CD4-positive, alpha-beta memory T cell (primary cell): ENCODE results near the gene SBF1. TPM values are rescaled to one million over a fixed set of nuclear protein-coding genes. Genes with fewer than 3 reads are reported as not detected.
"Not testable (repeated sequence)": the region's sequence is repeated elsewhere in the genome, so short reads cannot be mapped to it uniquely, and the experiment has no call there.

ENCODE experiments used
- CTCF ChIA-PET: fragments of 350-600 bp; sonication (Branson Sonifier 250); formaldehyde crosslinking; loops from one replicate; lab custom pipeline; 2021; ENCODE audit warnings: inconsistent platforms; ENCODE audit not compliant: partially characterized antibody; lab: Charles Lee
- POLR2A ChIA-PET: fragments of 350-600 bp; sonication (Branson Sonifier 250); formaldehyde crosslinking; loops from one replicate; lab custom pipeline; 2021; ENCODE audit not compliant: partially characterized antibody; lab: Charles Lee
- DNase-seq, 5 donors: peaks; one replicate each; pipeline versions ENCODE4 v3.0.0 to v3.0.0-alpha.2; 2020 to 2022; ENCODE audit warnings: mixed read lengths in 1 of 5
- H3K27ac ChIP-seq: one replicate; pipeline ENCODE4 v1.7.0; 2013; ENCODE audit warnings: low read depth, low read length
- H3K27me3 ChIP-seq: 2 replicates; pipeline ENCODE4 v1.7.0; 2013; ENCODE audit warnings: mild to moderate bottlenecking, low read length, moderate library complexity; ENCODE audit not compliant: insufficient read depth
- H3K36me3 ChIP-seq: 2 replicates; pipeline ENCODE4 v1.7.0; 2013; ENCODE audit warnings: mild to moderate bottlenecking, low read length, moderate library complexity; ENCODE audit not compliant: insufficient read depth
- H3K4me1 ChIP-seq: 2 replicates; pipeline ENCODE4 v1.7.0; 2013; ENCODE audit warnings: mild to moderate bottlenecking, low read length, moderate library complexity; ENCODE audit not compliant: insufficient read depth
- H3K4me3 ChIP-seq, 2 donors: one replicate each; pipeline ENCODE4 v1.7.0; 2013; ENCODE audit warnings: low read length in 2 of 2, mild to moderate bottlenecking in 1 of 2
- H3K9me3 ChIP-seq, 2 donors: one replicate each; pipeline ENCODE4 v1.7.0; 2013; ENCODE audit warnings: low read length in 2 of 2, control low read depth in 1 of 2; ENCODE audit not compliant: control insufficient read depth in 1 of 2
- H3K27ac Mint-ChIP-seq, 7 donors: one replicate each; pipeline ENCODE4 v1.8.0; 2020 to 2021; ENCODE audit warnings: mixed read lengths in 7 of 7, mild to moderate bottlenecking in 6 of 7, inconsistent platforms in 3 of 7, moderate library complexity in 3 of 7
- H3K27me3 Mint-ChIP-seq, 2 donors: one replicate each; pipeline ENCODE4 v1.8.0; 2020 to 2021; ENCODE audit warnings: mixed read lengths in 2 of 2
- H3K36me3 Mint-ChIP-seq, 2 donors: one replicate each; pipeline ENCODE4 v1.8.0; 2020 to 2021; ENCODE audit warnings: mixed read lengths in 2 of 2, inconsistent platforms in 1 of 2, mild to moderate bottlenecking in 1 of 2
- H3K4me1 Mint-ChIP-seq, 4 donors: one replicate each; pipeline ENCODE4 v1.8.0; 2020 to 2021; ENCODE audit warnings: mixed read lengths in 4 of 4, mild to moderate bottlenecking in 1 of 4
- H3K4me3 Mint-ChIP-seq, 8 donors: one replicate each; pipeline ENCODE4 v1.8.0; 2020 to 2021; ENCODE audit warnings: mixed read lengths in 8 of 8, mild to moderate bottlenecking in 7 of 8, moderate library complexity in 6 of 8, inconsistent platforms in 3 of 8
- H3K9me3 Mint-ChIP-seq, 8 donors: one replicate each; pipeline ENCODE4 v1.8.0; 2020 to 2021; ENCODE audit warnings: mixed read lengths in 8 of 8, mild to moderate bottlenecking in 5 of 8, inconsistent platforms in 3 of 8, moderate library complexity in 1 of 8
- intact Hi-C: fragments of 100-400 bp; cut with micrococcal nuclease; formaldehyde crosslinking; loops from one replicate; pipeline ENCODE4 v1.15.1; 2023
- polyA plus RNA-seq, 2 donors: library from polyadenylated mRNA; unstranded; fragments of 300-500 nt; fragmentation: Illumina TruSeq; gene quantifications; one replicate each; pipeline ENCODE4 v1.2.3, GENCODE V29; 2021
- total RNA-seq, 2 experiments: library from RNA; stranded (reverse); gene quantifications; one replicate each; pipeline ENCODE4 v1.2.3, GENCODE V29; 2021

The SBF1 gene
- total and polyA plus RNA-seq, 4 experiments from 2014 or later: 13.2 to 221 (median 130) TPM

GRCh38 chr22:50399751-50400331 lies 75.0 kb downstream of the SBF1 start:
- Histone ChIP-seq H3K4me3 (no peak overlapping the region), H3K9me3 (no peaks in the 10 kb centered on the region), H3K27me3 (no peaks in the 10 kb centered on the region), H3K27ac (no peak overlapping the region), H3K36me3 (peaks cover 12% of the 10 kb centered on the region), H3K4me1 (peaks cover 7% of the 10 kb centered on the region)
- Mint-ChIP-seq H3K36me3 (peaks cover 18 to 20% of the 10 kb centered on the region in 2 donors), H3K9me3 (no peaks in the 10 kb centered on the region), H3K27ac (peak overlapping the region in 6 of 7 donors; percentile 57 to 84 (median 76)), H3K27me3 (no peaks in the 10 kb centered on the region), H3K4me3 (no peak overlapping the region), H3K4me1 (peaks cover 13 to 28% (median 18%) of the 10 kb centered on the region in 4 donors)
- DNase-seq: peak in 2 of 5 donors; percentile 12 to 15
- intact Hi-C loops: loop anchor here (1.0 to 2.0 kb wide), 2 partner anchors 98 to 221 kb away; no protein-coding TSS in a partner anchor
- CTCF ChIA-PET: interaction anchor here (0.6 to 3.0 kb wide), 8 partner anchors 25 to 221 kb away, joined by 3 to 17 read pairs (median 4); partner anchors contain the start of gene SCO2
- POLR2A ChIA-PET: interaction anchor here (1.0 to 1.2 kb wide), 2 partner anchors 126 to 220 kb away, joined by 3 read pairs; partner anchors contain the start of gene SCO2

GRCh38 chr22:50398831-50399648 lies 75.8 kb downstream of the SBF1 start:
- no peak overlapping the region for H3K4me3 ChIP-seq
- peaks cover 7% of the 10 kb centered on the region for H3K4me1 ChIP-seq
- intact Hi-C loops: loop anchor here (1.0 to 2.0 kb wide), 2 partner anchors 99 to 222 kb away; no protein-coding TSS in a partner anchor
- CTCF ChIA-PET: interaction anchor here (0.7 to 3.0 kb wide), 7 partner anchors 32 to 222 kb away, joined by 3 to 17 read pairs (median 5); partner anchors contain the start of gene SCO2
- Mint-ChIP-seq H3K9me3 (no peaks in the 10 kb centered on the region), H3K27me3 (no peaks in the 10 kb centered on the region), H3K36me3 (peaks cover 19 to 21% of the 10 kb centered on the region in 2 donors), H3K4me3 (no peak overlapping the region), H3K27ac (peak overlapping the region in 3 of 7 donors; percentile 27 to 84 (median 63)), H3K4me1 (peaks cover 13 to 28% (median 18%) of the 10 kb centered on the region in 4 donors)
- H3K27me3 ChIP-seq: no peaks in the 10 kb centered on the region
- POLR2A ChIA-PET: interaction anchor here (0.8 to 1.2 kb wide), 3 partner anchors 71 to 221 kb away, joined by 3 read pairs; partner anchors contain the start of gene SCO2
- H3K9me3 ChIP-seq: no peaks in the 10 kb centered on the region
- DNase-seq: no peak
- no peak overlapping the region for H3K27ac ChIP-seq
- peaks cover 14% of the 10 kb centered on the region for H3K36me3 ChIP-seq

- H3K36me3 Mint-ChIP-seq: peaks cover 17 to 30% of the 10 kb centered on the region in 2 donors
- peak overlapping the region in 5 of 7 donors; percentile 3 to 84 (median 70) for H3K27ac Mint-ChIP-seq
- POLR2A ChIA-PET, H3K27me3 ChIP-seq, H3K27ac ChIP-seq, H3K9me3 ChIP-seq, DNase-seq, H3K9me3 Mint-ChIP-seq, H3K4me3 Mint-ChIP-seq, H3K4me1 ChIP-seq, H3K27me3 Mint-ChIP-seq, H3K4me3 ChIP-seq: not testable (repeated sequence)
- intact Hi-C loops: loop anchor here (2.0 kb wide), 1 partner anchor 223 kb away; no protein-coding TSS in a partner anchor
- CTCF ChIA-PET: interaction anchor here (0.7 to 2.5 kb wide), 2 partner anchors 28 to 101 kb away, joined by 3 to 10 read pairs; no protein-coding TSS in a partner anchor
- H3K36me3 ChIP-seq: peaks cover 20% of the 10 kb centered on the region
- H3K4me1 Mint-ChIP-seq: peaks cover 13 to 22% (median 20%) of the 10 kb centered on the region in 4 donors
These were observed 77.3 kb downstream of the SBF1 start for GRCh38 chr22:50397371-50398060.

- no peaks in the 10 kb centered on the region for H3K27me3 Mint-ChIP-seq
- H3K9me3 Mint-ChIP-seq: no peaks in the 10 kb centered on the region
- H3K27ac Mint-ChIP-seq: peak overlapping the region in 6 of 7 donors; percentile 8 to 84 (median 78)
- Histone ChIP-seq H3K9me3 (no peaks in the 10 kb centered on the region), H3K27ac (no peak overlapping the region), H3K36me3 (peaks cover 20% of the 10 kb centered on the region), H3K4me3 (no peak overlapping the region), H3K4me1 (peaks cover 7% of the 10 kb centered on the region), H3K27me3 (no peaks in the 10 kb centered on the region)
- H3K36me3 Mint-ChIP-seq: peaks cover 17 to 32% of the 10 kb centered on the region in 2 donors
- intact Hi-C loops: no loop called here
- peaks cover 13 to 22% (median 20%) of the 10 kb centered on the region in 4 donors for H3K4me1 Mint-ChIP-seq
- no peak overlapping the region for H3K4me3 Mint-ChIP-seq
- POLR2A ChIA-PET: no interaction called here
- DNase-seq: no peak
- CTCF ChIA-PET: interaction anchor here (2.5 kb wide), 1 partner anchor 101 kb away, joined by 10 read pairs; no protein-coding TSS in a partner anchor
These were observed 78.0 kb downstream of the SBF1 start for GRCh38 chr22:50396751-50397370.

Other genes with a start within 250 kb of the SBF1 start
- gene TUBGCP6, start 230.0 kb downstream of the SBF1 start, total RNA-seq: 100 to 1,000 TPM; 132 to 133 TPM
- gene TUBGCP6, start 230.0 kb downstream of the SBF1 start, polyA plus RNA-seq: 10 to 100 TPM; 16.5 to 20.5 TPM
- 100 to 1,000 TPM; 141 to 151 TPM for gene HDAC10, start 223.8 kb downstream of the SBF1 start, total RNA-seq
- gene HDAC10, start 223.8 kb downstream of the SBF1 start, polyA plus RNA-seq: 1 to 10 TPM; 3.8 to 6.8 TPM
- gene MAPK12, start 213.4 kb downstream of the SBF1 start, total RNA-seq: 1 to 10 TPM; 2.9 TPM
- under 1 TPM in 1 of 2 donors, not detected in 1; 0.05 TPM for gene MAPK12, start 213.4 kb downstream of the SBF1 start, polyA plus RNA-seq
- gene MAPK11, start 204.7 kb downstream of the SBF1 start, total RNA-seq: 1 to 10 TPM; 1.6 to 1.7 TPM
- under 1 TPM; 0.10 to 0.54 TPM for gene MAPK11, start 204.7 kb downstream of the SBF1 start, polyA plus RNA-seq
- 1 to 10 TPM; 2.8 to 4.6 TPM for gene PLXNB2, start 167.4 kb downstream of the SBF1 start, total RNA-seq
- gene PLXNB2, start 167.4 kb downstream of the SBF1 start, polyA plus RNA-seq: under 1 TPM in 1 of 2 donors, not detected in 1; 0.40 TPM
- 1 to 10 TPM; 1.5 to 2.4 TPM for gene DENND6B, start 148.0 kb downstream of the SBF1 start, total RNA-seq
- gene DENND6B, start 148.0 kb downstream of the SBF1 start, polyA plus RNA-seq: under 1 TPM; 0.22 to 0.36 TPM
- gene PPP6R2, start 131.7 kb downstream of the SBF1 start, total RNA-seq: 10 to 100 TPM; 80.1 to 91.2 TPM
- 10 to 100 TPM; 13.3 to 27.7 TPM for gene PPP6R2, start 131.7 kb downstream of the SBF1 start, polyA plus RNA-seq
- 1 to 10 TPM; 4.4 to 4.5 TPM for gene ADM2, start 6.5 kb upstream of the SBF1 start, total RNA-seq
- under 1 TPM; 0.07 to 0.48 TPM for gene ADM2, start 6.5 kb upstream of the SBF1 start, polyA plus RNA-seq
- gene MIOX, start 11.8 kb upstream of the SBF1 start, total RNA-seq: not detected
- not detected for gene MIOX, start 11.8 kb upstream of the SBF1 start, polyA plus RNA-seq
- gene LMF2, start 32.7 kb upstream of the SBF1 start, total RNA-seq: 100 to 1,000 TPM; 152 to 155 TPM
- 10 to 100 TPM; 21.7 to 33.8 TPM for gene LMF2, start 32.7 kb upstream of the SBF1 start, polyA plus RNA-seq
- 10 to 100 TPM; 81.1 to 81.8 TPM for gene NCAPH2, start 33.2 kb upstream of the SBF1 start, total RNA-seq
- 10 to 100 TPM; 36.4 to 36.9 TPM for gene NCAPH2, start 33.2 kb upstream of the SBF1 start, polyA plus RNA-seq
- not detected for gene SCO2, start 50.6 kb upstream of the SBF1 start, total RNA-seq
- 1 to 10 TPM; 3.6 to 8.1 TPM for gene SCO2, start 50.6 kb upstream of the SBF1 start, polyA plus RNA-seq
- gene TYMP, start 55.0 kb upstream of the SBF1 start, total RNA-seq: 10 to 100 TPM; 15.7 to 18.0 TPM
- 10 to 100 TPM; 22.0 to 30.9 TPM for gene TYMP, start 55.0 kb upstream of the SBF1 start, polyA plus RNA-seq
- gene KLHDC7B, start 70.9 kb upstream of the SBF1 start, total RNA-seq: 1 to 10 TPM; 7.0 to 7.5 TPM
- 1 to 10 TPM; 4.3 to 7.5 TPM for gene KLHDC7B, start 70.9 kb upstream of the SBF1 start, polyA plus RNA-seq
- gene SYCE3, start 87.9 kb upstream of the SBF1 start, total RNA-seq: not detected
- under 1 TPM in 1 of 2 donors, not detected in 1; 0.83 TPM for gene SYCE3, start 87.9 kb upstream of the SBF1 start, polyA plus RNA-seq
- gene CPT1B, start 103.4 kb upstream of the SBF1 start, total RNA-seq: 10 to 100 TPM; 68.0 to 70.0 TPM
- 1 to 10 TPM in 1 of 2 donors, not detected in 1; 2.3 TPM for gene CPT1B, start 103.4 kb upstream of the SBF1 start, polyA plus RNA-seq
- 100 to 1,000 TPM; 178 to 196 TPM for gene CHKB, start 107.8 kb upstream of the SBF1 start, total RNA-seq
- gene CHKB, start 107.8 kb upstream of the SBF1 start, polyA plus RNA-seq: 10 to 100 TPM; 30.7 to 40.3 TPM
- under 1 TPM; 0.22 to 0.49 TPM for gene MAPK8IP2, start 125.8 kb upstream of the SBF1 start, total RNA-seq
- gene MAPK8IP2, start 125.8 kb upstream of the SBF1 start, polyA plus RNA-seq: not detected
- 10 to 100 TPM; 83.2 to 86.8 TPM for gene ARSA, start 153.1 kb upstream of the SBF1 start, total RNA-seq
- 10 to 100 TPM in 1 of 2 donors, 1 to 10 TPM in 1; 7.8 to 13.0 TPM for gene ARSA, start 153.1 kb upstream of the SBF1 start, polyA plus RNA-seq
- gene SHANK3, start 197.8 kb upstream of the SBF1 start, total RNA-seq: not detected
- gene SHANK3, start 197.8 kb upstream of the SBF1 start, polyA plus RNA-seq: not detected